C4-2B (cell line): ENCODE measurements around the gene SCARB1.

ENCODE experiments used
- ZFX ChIP-seq: fragments of 450-650 bp; IDR thresholded peaks from 2 replicates; pipeline ENCODE4 v1.6.1; 2017
- TF ChIP-seq, protein P1 (sequence below): fragments of 450-650 bp; conservative IDR thresholded peaks from 2 replicates; pipeline ENCODE4 v1.5.1; 2017; ENCODE audit warnings: mild to moderate bottlenecking

- TF ChIP-seq, protein P1, sequence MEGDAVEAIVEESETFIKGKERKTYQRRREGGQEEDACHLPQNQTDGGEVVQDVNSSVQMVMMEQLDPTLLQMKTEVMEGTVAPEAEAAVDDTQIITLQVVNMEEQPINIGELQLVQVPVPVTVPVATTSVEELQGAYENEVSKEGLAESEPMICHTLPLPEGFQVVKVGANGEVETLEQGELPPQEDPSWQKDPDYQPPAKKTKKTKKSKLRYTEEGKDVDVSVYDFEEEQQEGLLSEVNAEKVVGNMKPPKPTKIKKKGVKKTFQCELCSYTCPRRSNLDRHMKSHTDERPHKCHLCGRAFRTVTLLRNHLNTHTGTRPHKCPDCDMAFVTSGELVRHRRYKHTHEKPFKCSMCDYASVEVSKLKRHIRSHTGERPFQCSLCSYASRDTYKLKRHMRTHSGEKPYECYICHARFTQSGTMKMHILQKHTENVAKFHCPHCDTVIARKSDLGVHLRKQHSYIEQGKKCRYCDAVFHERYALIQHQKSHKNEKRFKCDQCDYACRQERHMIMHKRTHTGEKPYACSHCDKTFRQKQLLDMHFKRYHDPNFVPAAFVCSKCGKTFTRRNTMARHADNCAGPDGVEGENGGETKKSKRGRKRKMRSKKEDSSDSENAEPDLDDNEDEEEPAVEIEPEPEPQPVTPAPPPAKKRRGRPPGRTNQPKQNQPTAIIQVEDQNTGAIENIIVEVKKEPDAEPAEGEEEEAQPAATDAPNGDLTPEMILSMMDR, result no peak
- TF ChIP-seq ZFX, result no peak
These were observed 33.9 kb downstream of the SCARB1 start for GRCh38 chr12:124829708-124830304.
